Neural cell (in vitro differentiated cells): Measurements from ENCODE around the gene SMARCD1.

ENCODE experiments used
- EP300 ChIP-seq: fragments of 450-650 bp; conservative IDR thresholded peaks from 2 replicates; pipeline ENCODE4 v1.6.1; 2014; ENCODE audit warnings: antibody characterized with exemption, mild to moderate bottlenecking, moderate library complexity; ENCODE audit not compliant: poor library complexity, severe bottlenecking
- RAD21 ChIP-seq: fragments of 450-650 bp; conservative IDR thresholded peaks from 2 replicates; pipeline ENCODE4 v1.6.1; 2014; ENCODE audit warnings: antibody characterized with exemption, mild to moderate bottlenecking, moderate library complexity
- SMC3 ChIP-seq: fragments of 450-650 bp; conservative IDR thresholded peaks from 2 replicates; pipeline ENCODE4 v1.6.1; 2014; ENCODE audit warnings: antibody characterized with exemption, mild to moderate bottlenecking, moderate library complexity; ENCODE audit not compliant: poor library complexity
- TF ChIP-seq, protein P1 (sequence below): fragments of 450-650 bp; IDR thresholded peaks from 2 replicates; pipeline ENCODE4 v1.5.1; 2014; ENCODE audit warnings: antibody characterized with exemption, mild to moderate bottlenecking, moderate library complexity; ENCODE audit not compliant: poor library complexity, severe bottlenecking

DNA sequence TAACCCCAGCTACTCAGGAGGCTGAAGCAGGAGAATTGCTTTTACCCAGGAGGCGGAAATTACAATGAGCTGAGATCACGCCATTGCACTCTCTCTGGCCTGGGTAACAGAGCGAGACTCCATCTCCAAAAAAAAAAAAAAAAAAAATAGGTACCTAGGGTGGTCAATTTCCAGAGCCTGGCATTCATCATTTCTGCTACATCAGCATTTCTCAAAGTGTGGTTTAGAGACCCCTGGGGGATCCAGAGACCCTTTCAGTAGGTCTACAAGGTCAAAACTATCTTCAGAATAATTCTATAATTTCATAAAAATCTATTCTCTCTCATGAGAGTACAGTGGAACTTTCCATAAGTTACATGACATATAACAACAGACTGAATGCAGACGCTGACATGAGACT is 62.1 kb downstream of the SMARCD1 start:
- TF ChIP-seq SMC3 (no peak), EP300 (no peak), RAD21 (no peak)
- TF ChIP-seq, protein P1, sequence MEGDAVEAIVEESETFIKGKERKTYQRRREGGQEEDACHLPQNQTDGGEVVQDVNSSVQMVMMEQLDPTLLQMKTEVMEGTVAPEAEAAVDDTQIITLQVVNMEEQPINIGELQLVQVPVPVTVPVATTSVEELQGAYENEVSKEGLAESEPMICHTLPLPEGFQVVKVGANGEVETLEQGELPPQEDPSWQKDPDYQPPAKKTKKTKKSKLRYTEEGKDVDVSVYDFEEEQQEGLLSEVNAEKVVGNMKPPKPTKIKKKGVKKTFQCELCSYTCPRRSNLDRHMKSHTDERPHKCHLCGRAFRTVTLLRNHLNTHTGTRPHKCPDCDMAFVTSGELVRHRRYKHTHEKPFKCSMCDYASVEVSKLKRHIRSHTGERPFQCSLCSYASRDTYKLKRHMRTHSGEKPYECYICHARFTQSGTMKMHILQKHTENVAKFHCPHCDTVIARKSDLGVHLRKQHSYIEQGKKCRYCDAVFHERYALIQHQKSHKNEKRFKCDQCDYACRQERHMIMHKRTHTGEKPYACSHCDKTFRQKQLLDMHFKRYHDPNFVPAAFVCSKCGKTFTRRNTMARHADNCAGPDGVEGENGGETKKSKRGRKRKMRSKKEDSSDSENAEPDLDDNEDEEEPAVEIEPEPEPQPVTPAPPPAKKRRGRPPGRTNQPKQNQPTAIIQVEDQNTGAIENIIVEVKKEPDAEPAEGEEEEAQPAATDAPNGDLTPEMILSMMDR = no peak
